K562 (cell line): ENCODE data around the gene MED15. TPM values are rescaled to one million over a fixed set of nuclear protein-coding genes. Genes with fewer than 3 reads are reported as not detected.

Experiments
- CBFA2T2 ChIP-seq: fragments of 450-650 bp; conservative IDR thresholded peaks from 2 replicates; pipeline ENCODE4 v1.6.1; 2017; ENCODE audit warnings: mild to moderate bottlenecking
- CBFB ChIP-seq: sonication (generic); formaldehyde crosslinking; IDR thresholded peaks from 2 replicates; pipeline ENCODE4 v1.4.0; 2020; ENCODE audit warnings: mild to moderate bottlenecking, missing genetic modification reagents
- CHD2 ChIP-seq: IDR thresholded peaks from 2 replicates; pipeline ENCODE4 v1.6.1; 2011; ENCODE audit warnings: low read depth, low read length
- CHD4 ChIP-seq: fragments of 200-600 bp; sonication (generic); IDR thresholded peaks from 3 replicates; pipeline ENCODE4 v1.6.1; 2012; ENCODE audit warnings: low read depth, mild to moderate bottlenecking, mixed read lengths, low read length, inconsistent platforms; ENCODE audit not compliant: insufficient read depth, insufficient replicate concordance, poor library complexity, severe bottlenecking
- E2F3 ChIP-seq: fragments of 250-450 bp; sonication (Bioruptor Pico); IDR thresholded peaks from 2 replicates; pipeline ENCODE4 v1.4.0; 2020; ENCODE audit warnings: mild to moderate bottlenecking
- GTF2E2 ChIP-seq: fragments of 200-800 bp; sonication (Bioruptor generic); IDR thresholded peaks from 2 replicates; pipeline ENCODE4 v1.6.1; 2016; ENCODE audit warnings: missing genetic modification characterization, missing compliant biosample characterization
- HCFC1 ChIP-seq: IDR thresholded peaks from 2 replicates; pipeline ENCODE4 v1.6.1; 2012; ENCODE audit warnings: low read depth, low read length, improper control_type of control experiment
- MED1 ChIP-seq: sonication (generic); formaldehyde crosslinking; IDR thresholded peaks from 2 replicates; pipeline ENCODE4 v1.8.1; 2023; ENCODE audit warnings: missing genetic modification reagents, borderline replicate concordance
- PTTG1 ChIP-seq: fragments of 450-650 bp; IDR thresholded peaks from 2 replicates; pipeline ENCODE4 v1.6.1; 2016; ENCODE audit warnings: low read depth, mild to moderate bottlenecking, missing genetic modification characterization, missing compliant biosample characterization
- U2AF1 ChIP-seq: fragments of 200-400 bp; formaldehyde crosslinking; optimal IDR thresholded peaks from 2 replicates; pipeline ENCODE3; 2017; ENCODE audit warnings: mild to moderate bottlenecking, low read depth, low read length, moderate library complexity
- ZNF217 ChIP-seq: sonication (generic); formaldehyde crosslinking; IDR thresholded peaks from 2 replicates; pipeline ENCODE4 v1.8.0; 2022; ENCODE audit warnings: mild to moderate bottlenecking, missing genetic modification reagents
- polyA plus RNA-seq, 8 experiments: library from polyadenylated mRNA; depleted of rRNA in 4 of 8; stranded (reverse) in 5 of 8; unstranded in 3 of 8; fragments of >200 nt; fragmentation: Nextera tagmentation in 2 of 8; fragmentation: Illumina TruSeq in 1 of 8; extraction: Ambion mirVana in 2 of 8; extraction: Trizol in 1 of 8; gene quantifications; 2 replicates each; pipeline versions ENCODE4 v1.2.1 to v1.2.3, GENCODE V29; 2011 to 2014; ENCODE audit warnings: inconsistent platforms in 1 of 8, missing spikeins in 1 of 8
- total RNA-seq, 7 experiments: library from RNA; depleted of rRNA in 6 of 7; stranded (reverse); fragments of >200 nt in 6 of 7; fragmentation: Illumina TruSeq in 2 of 7; extraction: Trizol in 2 of 7; gene quantifications; 2 replicates each; pipeline versions ENCODE4 v1.2.1 to v1.2.3, GENCODE V29; 2011 to 2021; ENCODE audit warnings: low replicate concordance in 1 of 7
- TF ChIP-seq, protein P1 (sequence below): sonication (generic); formaldehyde crosslinking; IDR thresholded peaks from 2 replicates; pipeline ENCODE4 v1.8.0; 2022; ENCODE audit warnings: mild to moderate bottlenecking, missing genetic modification reagents, borderline replicate concordance
- TF ChIP-seq, protein P2 (sequence below): sonication (generic); formaldehyde crosslinking; IDR thresholded peaks from 2 replicates; pipeline ENCODE4 v1.8.0; 2022; ENCODE audit warnings: mild to moderate bottlenecking, missing genetic modification reagents
- TF ChIP-seq, protein P3 (sequence below): sonication (generic); formaldehyde crosslinking; IDR thresholded peaks from 2 replicates; pipeline ENCODE4 v1.8.1; 2023; ENCODE audit warnings: mild to moderate bottlenecking, missing genetic modification reagents
- TF ChIP-seq, protein P4 (sequence below), 3 experiments: fragments of 200-800 bp in 1 of 3; sonication (Bioruptor generic) in 1 of 3; sonication (generic) in 1 of 3; formaldehyde crosslinking in 1 of 3; IDR thresholded peaks; 2 replicates each; pipeline versions ENCODE4 v1.6.1 to v1.8.0; 2016 to 2022; ENCODE audit warnings: mild to moderate bottlenecking in 2 of 3, missing compliant biosample characterization in 2 of 3, missing genetic modification characterization in 2 of 3, missing genetic modification reagents in 1 of 3
- TF ChIP-seq, protein P5 (sequence below): sonication (generic); formaldehyde crosslinking; IDR thresholded peaks from 2 replicates; pipeline ENCODE4 v1.8.1; 2022; ENCODE audit warnings: missing genetic modification reagents
- TF ChIP-seq, protein P6 (sequence below): sonication (generic); formaldehyde crosslinking; IDR thresholded peaks from 2 replicates; pipeline ENCODE4 v1.8.0; 2022; ENCODE audit warnings: mild to moderate bottlenecking, low read depth, missing genetic modification reagents

The MED15 gene
- total and polyA plus RNA-seq, 9 of the 15 experiments (the other 6 are each of a cell fraction or from before 2014, with no cell fraction given): 4.0 to 271 (median 60.1) TPM

DNA sequence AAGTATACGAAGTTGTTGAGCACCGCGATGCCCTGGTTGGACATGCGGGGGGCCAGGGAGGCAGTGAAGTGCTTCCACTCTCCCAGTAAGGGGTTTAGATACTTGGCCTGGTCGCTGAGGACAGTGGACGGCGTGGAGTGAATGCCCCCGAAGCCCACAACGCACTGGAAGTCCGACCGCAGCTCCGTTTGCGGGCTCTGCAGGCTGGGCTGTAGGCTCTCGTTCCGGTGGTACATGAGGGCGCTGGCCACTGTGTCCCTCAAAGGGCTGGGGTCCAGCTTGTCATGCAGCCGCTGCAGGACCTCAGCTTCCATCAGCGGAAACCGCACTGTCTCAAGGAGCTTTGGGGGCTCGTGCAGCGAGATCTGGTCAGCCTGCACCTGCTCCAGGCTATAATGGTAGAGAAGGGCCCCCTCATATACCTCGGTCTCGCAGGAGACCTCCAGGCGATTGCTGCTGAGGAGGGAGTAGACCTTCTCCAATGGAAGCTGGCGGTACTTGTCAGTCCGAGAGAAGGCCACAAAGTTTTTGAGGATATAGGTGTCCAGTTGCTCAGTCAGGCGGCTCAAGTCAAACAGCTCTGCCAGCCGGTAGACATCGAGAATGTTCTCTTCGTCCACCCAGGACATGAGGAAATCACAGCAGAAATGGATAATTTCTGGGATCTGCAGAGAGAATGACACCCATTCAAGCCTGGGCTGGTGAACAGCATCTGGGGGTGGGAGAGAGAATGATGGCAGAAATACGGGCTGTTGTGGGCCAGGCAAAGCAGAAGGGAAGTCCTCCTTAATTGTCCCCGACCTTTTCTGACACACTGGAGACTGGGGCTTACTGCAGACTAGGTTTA is 42.3 kb upstream of the MED15 start (continued):
- TF ChIP-seq, protein P1, sequence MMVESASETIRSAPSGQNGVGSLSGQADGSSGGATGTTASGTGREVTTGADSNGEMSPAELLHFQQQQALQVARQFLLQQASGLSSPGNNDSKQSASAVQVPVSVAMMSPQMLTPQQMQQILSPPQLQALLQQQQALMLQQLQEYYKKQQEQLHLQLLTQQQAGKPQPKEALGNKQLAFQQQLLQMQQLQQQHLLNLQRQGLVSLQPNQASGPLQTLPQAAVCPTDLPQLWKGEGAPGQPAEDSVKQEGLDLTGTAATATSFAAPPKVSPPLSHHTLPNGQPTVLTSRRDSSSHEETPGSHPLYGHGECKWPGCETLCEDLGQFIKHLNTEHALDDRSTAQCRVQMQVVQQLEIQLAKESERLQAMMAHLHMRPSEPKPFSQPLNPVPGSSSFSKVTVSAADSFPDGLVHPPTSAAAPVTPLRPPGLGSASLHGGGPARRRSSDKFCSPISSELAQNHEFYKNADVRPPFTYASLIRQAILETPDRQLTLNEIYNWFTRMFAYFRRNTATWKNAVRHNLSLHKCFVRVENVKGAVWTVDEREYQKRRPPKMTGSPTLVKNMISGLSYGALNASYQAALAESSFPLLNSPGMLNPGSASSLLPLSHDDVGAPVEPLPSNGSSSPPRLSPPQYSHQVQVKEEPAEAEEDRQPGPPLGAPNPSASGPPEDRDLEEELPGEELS (CRISPR knock-in tag): 0 out of 2 replicates have a peak, but pooled peaks have one; percentile 41
- TF ChIP-seq, protein P2, sequence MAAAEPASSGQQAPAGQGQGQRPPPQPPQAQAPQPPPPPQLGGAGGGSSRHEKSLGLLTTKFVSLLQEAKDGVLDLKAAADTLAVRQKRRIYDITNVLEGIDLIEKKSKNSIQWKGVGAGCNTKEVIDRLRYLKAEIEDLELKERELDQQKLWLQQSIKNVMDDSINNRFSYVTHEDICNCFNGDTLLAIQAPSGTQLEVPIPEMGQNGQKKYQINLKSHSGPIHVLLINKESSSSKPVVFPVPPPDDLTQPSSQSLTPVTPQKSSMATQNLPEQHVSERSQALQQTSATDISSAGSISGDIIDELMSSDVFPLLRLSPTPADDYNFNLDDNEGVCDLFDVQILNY (CRISPR knock-in tag): peak; percentile 88
- TF ChIP-seq U2AF1 (no peak), CBFB (CRISPR knock-in tag) (peak; percentile 91), CHD4 (no peak), PTTG1 (no peak), CHD2 (no peak), E2F3 (CRISPR knock-in tag) (no peak), HCFC1 (no peak), ZNF217 (CRISPR knock-in tag) (0 out of 2 replicates have a peak, but pooled peaks have one; percentile 31), MED1 (CRISPR knock-in tag) (peak; percentile 71; the same call in 1 of the 2 replicates), GTF2E2 (tag) (no peak), CBFA2T2 (no peak)
- TF ChIP-seq, protein P3, sequence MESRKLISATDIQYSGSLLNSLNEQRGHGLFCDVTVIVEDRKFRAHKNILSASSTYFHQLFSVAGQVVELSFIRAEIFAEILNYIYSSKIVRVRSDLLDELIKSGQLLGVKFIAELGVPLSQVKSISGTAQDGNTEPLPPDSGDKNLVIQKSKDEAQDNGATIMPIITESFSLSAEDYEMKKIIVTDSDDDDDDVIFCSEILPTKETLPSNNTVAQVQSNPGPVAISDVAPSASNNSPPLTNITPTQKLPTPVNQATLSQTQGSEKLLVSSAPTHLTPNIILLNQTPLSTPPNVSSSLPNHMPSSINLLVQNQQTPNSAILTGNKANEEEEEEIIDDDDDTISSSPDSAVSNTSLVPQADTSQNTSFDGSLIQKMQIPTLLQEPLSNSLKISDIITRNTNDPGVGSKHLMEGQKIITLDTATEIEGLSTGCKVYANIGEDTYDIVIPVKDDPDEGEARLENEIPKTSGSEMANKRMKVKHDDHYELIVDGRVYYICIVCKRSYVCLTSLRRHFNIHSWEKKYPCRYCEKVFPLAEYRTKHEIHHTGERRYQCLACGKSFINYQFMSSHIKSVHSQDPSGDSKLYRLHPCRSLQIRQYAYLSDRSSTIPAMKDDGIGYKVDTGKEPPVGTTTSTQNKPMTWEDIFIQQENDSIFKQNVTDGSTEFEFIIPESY: 0 out of 2 replicates have a peak, but pooled peaks have one; percentile 1
- TF ChIP-seq, protein P4, sequence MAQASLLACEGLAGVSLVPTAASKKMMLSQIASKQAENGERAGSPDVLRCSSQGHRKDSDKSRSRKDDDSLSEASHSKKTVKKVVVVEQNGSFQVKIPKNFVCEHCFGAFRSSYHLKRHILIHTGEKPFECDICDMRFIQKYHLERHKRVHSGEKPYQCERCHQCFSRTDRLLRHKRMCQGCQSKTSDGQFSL (CRISPR knock-in tag; IDR thresholded peaks at IDR 0.05): 0 out of 2 replicates have a peak, but pooled peaks have one; percentile 77
- TF ChIP-seq, protein P4 (tag; IDR thresholded peaks at IDR 0.05): no peak
- TF ChIP-seq, protein P5, sequence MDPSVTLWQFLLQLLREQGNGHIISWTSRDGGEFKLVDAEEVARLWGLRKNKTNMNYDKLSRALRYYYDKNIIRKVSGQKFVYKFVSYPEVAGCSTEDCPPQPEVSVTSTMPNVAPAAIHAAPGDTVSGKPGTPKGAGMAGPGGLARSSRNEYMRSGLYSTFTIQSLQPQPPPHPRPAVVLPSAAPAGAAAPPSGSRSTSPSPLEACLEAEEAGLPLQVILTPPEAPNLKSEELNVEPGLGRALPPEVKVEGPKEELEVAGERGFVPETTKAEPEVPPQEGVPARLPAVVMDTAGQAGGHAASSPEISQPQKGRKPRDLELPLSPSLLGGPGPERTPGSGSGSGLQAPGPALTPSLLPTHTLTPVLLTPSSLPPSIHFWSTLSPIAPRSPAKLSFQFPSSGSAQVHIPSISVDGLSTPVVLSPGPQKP: peak; percentile 30
- TF ChIP-seq, protein P6, sequence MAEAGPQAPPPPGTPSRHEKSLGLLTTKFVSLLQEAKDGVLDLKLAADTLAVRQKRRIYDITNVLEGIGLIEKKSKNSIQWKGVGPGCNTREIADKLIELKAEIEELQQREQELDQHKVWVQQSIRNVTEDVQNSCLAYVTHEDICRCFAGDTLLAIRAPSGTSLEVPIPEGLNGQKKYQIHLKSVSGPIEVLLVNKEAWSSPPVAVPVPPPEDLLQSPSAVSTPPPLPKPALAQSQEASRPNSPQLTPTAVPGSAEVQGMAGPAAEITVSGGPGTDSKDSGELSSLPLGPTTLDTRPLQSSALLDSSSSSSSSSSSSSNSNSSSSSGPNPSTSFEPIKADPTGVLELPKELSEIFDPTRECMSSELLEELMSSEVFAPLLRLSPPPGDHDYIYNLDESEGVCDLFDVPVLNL (CRISPR knock-in tag): 0 out of 2 replicates have a peak, but pooled peaks have one; percentile 61
